Stimulated activated CD4-positive, alpha-beta T cell treated with anti-CD3 and anti-CD28 coated beads, Interleukin-2, amount 100 ng/mL, for 48 hours (primary cell): Measurements from ENCODE around the gene ANXA4.
"Not testable (repeated sequence)": the region's sequence is repeated elsewhere in the genome, so short reads cannot be mapped to it uniquely, and the experiment has no call there.

Source experiments
- DNase-seq, 2 donors: peaks; one replicate each; pipeline ENCODE4 v3.0.0-alpha.2; 2020

Gene ANXA4

GRCh38 chr2:69755862-69756467 is 14.0 kb downstream of the ANXA4 start:
- no peak for DNase-seq

- DNase-seq, result no peak
Measured at GRCh38 chr2:69762025-69762424, 20.1 kb downstream of the ANXA4 start.

GRCh38 chr2:69762513-69763494 is 20.9 kb downstream of the ANXA4 start:
- DNase-seq, result no peak

- not testable (repeated sequence) for DNase-seq
Measured at GRCh38 chr2:69763831-69764230, 21.9 kb downstream of the ANXA4 start.

GRCh38 chr2:69764286-69765095 is 22.6 kb downstream of the ANXA4 start:
- DNase-seq, result no peak

GRCh38 chr2:69765096-69765380 is 23.1 kb downstream of the ANXA4 start:
- no peak for DNase-seq

GRCh38 chr2:69766014-69766413 is 24.1 kb downstream of the ANXA4 start:
- no peak for DNase-seq

GRCh38 chr2:69767034-69767433 is 25.1 kb downstream of the ANXA4 start:
- DNase-seq, result no peak

GRCh38 chr2:69768235-69768634 is 26.3 kb downstream of the ANXA4 start:
- DNase-seq, result no peak

GRCh38 chr2:69768789-69769188 is 26.9 kb downstream of the ANXA4 start:
- no peak for DNase-seq

- DNase-seq, result no peak
Measured at GRCh38 chr2:69769272-69769671, 27.3 kb downstream of the ANXA4 start.

GRCh38 chr2:69770193-69770702 is 28.3 kb downstream of the ANXA4 start:
- no peak for DNase-seq

GRCh38 chr2:69770747-69771146 is 28.8 kb downstream of the ANXA4 start:
- no peak for DNase-seq

GRCh38 chr2:69771461-69771860 is 29.5 kb downstream of the ANXA4 start:
- DNase-seq, result no peak

- no peak for DNase-seq
Measured at GRCh38 chr2:69773206-69773605, 31.3 kb downstream of the ANXA4 start.

- not testable (repeated sequence) for DNase-seq
Measured at GRCh38 chr2:69774258-69774983, 32.5 kb downstream of the ANXA4 start.

GRCh38 chr2:69774984-69775982 is 33.3 kb downstream of the ANXA4 start:
- peak in 1 of 2 donors; percentile 16 for DNase-seq

GRCh38 chr2:69776886-69777785 is 35.2 kb downstream of the ANXA4 start:
- no peak for DNase-seq

GRCh38 chr2:69777786-69778105 is 35.8 kb downstream of the ANXA4 start:
- no peak for DNase-seq

GRCh38 chr2:69779258-69780001 is 37.5 kb downstream of the ANXA4 start:
- DNase-seq, result no peak
